ENCODE data around the gene CLPX. TPM values are rescaled to one million over a fixed set of nuclear protein-coding genes. Genes with fewer than 3 reads are reported as not detected.

CLPX gene
- total RNA-seq, 2 donors from 2014 or later, result 60.5 to 62.7 TPM

DNA sequence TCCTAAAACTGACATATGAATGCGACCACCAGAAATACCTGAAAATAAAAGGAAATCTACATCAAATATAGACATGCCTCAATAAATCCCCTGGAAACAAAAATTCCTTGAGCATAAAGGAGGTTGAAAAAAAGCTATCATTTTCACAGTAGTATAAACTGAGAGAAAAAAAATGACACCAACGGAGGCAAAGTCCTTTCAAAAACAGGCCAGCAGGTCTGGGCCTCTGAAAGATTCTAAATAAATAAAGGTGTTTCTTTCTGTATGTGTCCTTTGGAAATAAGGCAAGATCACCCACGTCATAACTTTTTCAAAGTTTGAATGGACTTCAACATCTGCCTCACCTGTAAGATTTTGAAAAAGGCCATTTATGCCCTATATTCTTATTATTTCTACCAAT is 5.0 kb downstream of the CLPX start:
- WGBS, 2 experiments (ENCODE audit: insufficient coverage in 1 of 2, insufficient read length in 1 of 2), result 94 to 100% methylated on average over 1 to 3 of the region's 3 CpGs
- Histone ChIP-seq H3K4me1 (ENCODE audit: control insufficient read depth, insufficient read depth, low read length) (no peaks in the 10 kb centered on the region), H3K36me3 (ENCODE audit: control insufficient read depth, insufficient read depth, low read length) (peaks cover 55% of the 10 kb centered on the region), H3K9ac (ENCODE audit: extremely low read depth, low read length, poor library complexity, severe bottlenecking) (no peak overlapping the region), H3K27ac (ENCODE audit: low read depth, low read length) (no peak overlapping the region), H3K27me3 (ENCODE audit: control insufficient read depth, insufficient read depth, low read length, poor library complexity, severe bottlenecking) (no peaks in the 10 kb centered on the region), H3K9me3 (ENCODE audit: control insufficient read depth, low read length) (no peaks in the 10 kb centered on the region), H3K4me3 (ENCODE audit: low read length) (no peak overlapping the region)
- H3K27ac Mint-ChIP-seq, result no peak overlapping the region
- no peak overlapping the region for H3K4me3 Mint-ChIP-seq
- H3K4me1 Mint-ChIP-seq, result peaks cover 4% of the 10 kb centered on the region
- TF ChIP-seq CTCF (conservative IDR thresholded peaks at IDR 0.05), result no peak
- no peaks in the 10 kb centered on the region for H3K27me3 Mint-ChIP-seq (ENCODE audit: insufficient read depth)
- no peak for DNase-seq
- peaks cover 41% of the 10 kb centered on the region for H3K36me3 Mint-ChIP-seq (ENCODE audit: low read depth)
- no peaks in the 10 kb centered on the region for H3K9me3 Mint-ChIP-seq

- no peak overlapping the region for H3K4me3 ChIP-seq (ENCODE audit: low read length)
- no peak overlapping the region for H3K27ac ChIP-seq (ENCODE audit: low read depth, low read length)
- no peak for TF ChIP-seq CTCF (conservative IDR thresholded peaks at IDR 0.05)
- no peak for DNase-seq
- no peak overlapping the region for H3K27ac Mint-ChIP-seq
- no peaks in the 10 kb centered on the region for H3K4me1 Mint-ChIP-seq
- H3K9me3 ChIP-seq (ENCODE audit: control insufficient read depth, low read length), result no peaks in the 10 kb centered on the region
- no peaks in the 10 kb centered on the region for H3K9me3 Mint-ChIP-seq
- peaks cover 51% of the 10 kb centered on the region for H3K36me3 Mint-ChIP-seq (ENCODE audit: low read depth)
- no peak overlapping the region for H3K9ac ChIP-seq (ENCODE audit: extremely low read depth, low read length, poor library complexity, severe bottlenecking)
- H3K4me3 Mint-ChIP-seq, result no peak overlapping the region
- H3K36me3 ChIP-seq (ENCODE audit: control insufficient read depth, insufficient read depth, low read length), result peaks cover 70% of the 10 kb centered on the region
- no peaks in the 10 kb centered on the region for H3K4me1 ChIP-seq (ENCODE audit: control insufficient read depth, insufficient read depth, low read length)
- 100% methylated on average over 1 of the region's 1 CpG; no CpG with 5 or more reads in 1 of the 2 experiments for WGBS, 2 experiments (ENCODE audit: insufficient coverage in 1 of 2, insufficient read length in 1 of 2)
- no peaks in the 10 kb centered on the region for H3K27me3 Mint-ChIP-seq (ENCODE audit: insufficient read depth)
- H3K27me3 ChIP-seq (ENCODE audit: control insufficient read depth, insufficient read depth, low read length, poor library complexity, severe bottlenecking), result no peaks in the 10 kb centered on the region
Measured at GRCh38 chr15:65177901-65178300, 7.2 kb downstream of the CLPX start.

DNA sequence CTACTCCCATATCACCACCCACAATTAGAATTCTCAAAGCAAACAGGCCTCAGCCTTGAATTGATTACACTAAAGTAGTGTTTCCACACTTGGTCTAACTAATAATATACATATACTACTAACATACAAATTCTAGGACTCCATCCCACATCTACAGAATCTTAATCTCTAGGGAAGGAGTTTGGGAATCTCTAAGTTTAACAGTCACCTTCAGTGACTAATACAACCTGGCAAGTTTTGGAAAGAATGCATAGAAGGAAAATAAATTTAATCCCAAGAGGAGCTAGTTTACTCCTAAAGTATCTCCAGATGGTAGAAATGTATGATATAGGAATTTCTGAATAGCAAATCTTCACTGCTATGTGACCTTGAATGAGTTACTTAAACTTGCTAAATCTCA is 9.1 kb downstream of the CLPX start:
- peaks cover 67% of the 10 kb centered on the region for H3K36me3 Mint-ChIP-seq (ENCODE audit: low read depth)
- TF ChIP-seq CTCF (conservative IDR thresholded peaks at IDR 0.05), result no peak
- Histone ChIP-seq H3K4me1 (ENCODE audit: control insufficient read depth, insufficient read depth, low read length) (no peaks in the 10 kb centered on the region), H3K9me3 (ENCODE audit: control insufficient read depth, low read length) (no peaks in the 10 kb centered on the region), H3K4me3 (ENCODE audit: low read length) (no peak overlapping the region), H3K36me3 (ENCODE audit: control insufficient read depth, insufficient read depth, low read length) (peaks cover 80% of the 10 kb centered on the region), H3K27ac (ENCODE audit: low read depth, low read length) (no peak overlapping the region), H3K9ac (ENCODE audit: extremely low read depth, low read length, poor library complexity, severe bottlenecking) (no peak overlapping the region), H3K27me3 (ENCODE audit: control insufficient read depth, insufficient read depth, low read length, poor library complexity, severe bottlenecking) (no peaks in the 10 kb centered on the region)
- no peaks in the 10 kb centered on the region for H3K4me1 Mint-ChIP-seq
- no peak overlapping the region for H3K27ac Mint-ChIP-seq
- no peak overlapping the region for H3K4me3 Mint-ChIP-seq
- H3K9me3 Mint-ChIP-seq, result no peaks in the 10 kb centered on the region
- no peak for DNase-seq
- H3K27me3 Mint-ChIP-seq (ENCODE audit: insufficient read depth), result no peaks in the 10 kb centered on the region
